ENCODE data around the gene CNOT1.

- TF ChIP-seq GATA2 (IDR thresholded peaks at IDR 0.05; ENCODE audit: low read depth, low read length) (no peak), GATA3 (IDR thresholded peaks at IDR 0.05; ENCODE audit: low read depth, low read length) (no peak)
These were observed 155.3 kb downstream of the CNOT1 start for GRCh38 chr16:58474296-58474695.
